ENCODE data around the gene SGTA.

SGTA gene

GRCh38 chr19:2744113-2744512, 39.0 kb downstream of the SGTA start:
- no peak for DNase-seq

GRCh38 chr19:2743099-2743498, 40.0 kb downstream of the SGTA start:
- no peak for DNase-seq

- DNase-seq = no peak
Measured at GRCh38 chr19:2740314-2740656, 42.8 kb downstream of the SGTA start.

- DNase-seq = peak; percentile 99
Measured at GRCh38 chr19:2739602-2740313, 43.3 kb downstream of the SGTA start, which contains the start of gene SLC39A3. SLC39A3 (minus strand) TSS chr19:2740017; CDS start chr19:2737257, 2,760 bp downstream.

GRCh38 chr19:2736550-2737190, 46.4 kb downstream of the SGTA start:
- no peak for DNase-seq

GRCh38 chr19:2735374-2735773, 47.7 kb downstream of the SGTA start:
- DNase-seq = no peak

- DNase-seq = no peak
Measured at GRCh38 chr19:2734589-2735288, 48.3 kb downstream of the SGTA start.

GRCh38 chr19:2733930-2734588, 49.0 kb downstream of the SGTA start:
- DNase-seq = no peak

GRCh38 chr19:2732883-2733282, 50.2 kb downstream of the SGTA start:
- DNase-seq = no peak

- DNase-seq = no peak
Measured at GRCh38 chr19:2732157-2732725, 50.8 kb downstream of the SGTA start.

GRCh38 chr19:2731181-2731995, 51.7 kb downstream of the SGTA start:
- DNase-seq = no peak

GRCh38 chr19:2729943-2730818, 52.9 kb downstream of the SGTA start:
- no peak for DNase-seq

- no peak for DNase-seq
Measured at GRCh38 chr19:2728783-2729387, 54.2 kb downstream of the SGTA start.

GRCh38 chr19:2727640-2727944, 55.5 kb downstream of the SGTA start:
- no peak for DNase-seq

GRCh38 chr19:2726904-2727639, 56.0 kb downstream of the SGTA start:
- no peak for DNase-seq

GRCh38 chr19:2726160-2726855, 56.8 kb downstream of the SGTA start:
- DNase-seq = no peak

- no peak for DNase-seq
Measured at GRCh38 chr19:2724148-2724557, 58.9 kb downstream of the SGTA start.

GRCh38 chr19:2723747-2724146, 59.3 kb downstream of the SGTA start:
- DNase-seq = no peak

GRCh38 chr19:2723345-2723715, 59.7 kb downstream of the SGTA start:
- no peak for DNase-seq

Measured in activated CD4-positive, CD25-positive, alpha-beta regulatory T cell treated with anti-CD3 and anti-CD28 coated beads, Interleukin-2, amount 50 U/mL, for 72 hours (primary cell).